Right lobe of liver (tissue), 6 donors: ENCODE data around the gene ACAN. TPM values are rescaled to one million over a fixed set of nuclear protein-coding genes. Genes with fewer than 3 reads are reported as not detected.

Experiments
- ATAC-seq, 4 donors: fragments of 200-7000 bp; cut with Tn5 transposase; one replicate each; pipeline ENCODE4 v1.9.1; 2020; ENCODE audit warnings: mild to moderate bottlenecking in 4 of 4, moderate library complexity in 4 of 4
- DNase-seq, 3 donors: peaks; one replicate each; pipeline ENCODE4 v3.0.0-alpha.2; 2020
- H3K27ac ChIP-seq, 3 donors: fragments of 200-600 bp; one replicate each; pipeline ENCODE4 v1.8.0; 2022
- H3K27me3 ChIP-seq, 2 donors: fragments of 200-600 bp; one replicate each; pipeline ENCODE4 v1.8.0; 2022
- H3K36me3 ChIP-seq, 4 donors: fragments of 200-600 bp; sonication (generic) in 1 of 4; one replicate each; pipeline versions ENCODE4 v1.5.1 to v1.8.0; 2017 to 2022; ENCODE audit warnings: control low read depth in 1 of 4
- H3K4me1 ChIP-seq, 4 donors: fragments of 200-600 bp; sonication (generic) in 1 of 4; one replicate each; pipeline versions ENCODE4 v1.5.1 to v1.8.0; 2017 to 2022; ENCODE audit warnings: control low read depth in 1 of 4
- H3K4me3 ChIP-seq, 3 donors: fragments of 200-600 bp; one replicate each; pipeline ENCODE4 v1.8.0; 2022
- H3K9me3 ChIP-seq, 4 donors: fragments of 200-600 bp; sonication (generic) in 1 of 4; one replicate each; pipeline versions ENCODE4 v1.5.1 to v1.8.0; 2017 to 2022; ENCODE audit warnings: control low read depth in 1 of 4
- CTCF ChIP-seq, 4 donors: fragments of 200-600 bp in 3 of 4; fragments of 450-650 bp in 1 of 4; IDR thresholded peaks; one replicate each; pipeline versions ENCODE4 v1.5.1 to v1.8.0; 2016 to 2022; ENCODE audit warnings: antibody characterized with exemption in 4 of 4, mild to moderate bottlenecking in 2 of 4
- POLR2A ChIP-seq: fragments of 450-650 bp; IDR thresholded peaks from one replicate; pipeline ENCODE4 v1.6.1; 2017; ENCODE audit warnings: antibody characterized with exemption, mild to moderate bottlenecking
- WGBS: methylation state at CpG from one replicate; pipeline ENCODE4 v1.1.6; 2018; ENCODE audit warnings: low coverage, low lambda C conversion rate; ENCODE audit not compliant: insufficient coverage; ENCODE audit errors: missing lambda C conversion rate; 5-methylcytosine and 5-hydroxymethylcytosine counted together
- intact Hi-C, 2 donors: fragments of 100-400 bp; cut with DNase I; formaldehyde crosslinking; loops; one replicate each; pipeline versions ENCODE4 v1.11.2 to v1.14.1; 2022
- total RNA-seq, 6 experiments: library from RNA; depleted of rRNA in 2 of 6; stranded (reverse); fragments of >200 nt in 2 of 6; fragmentation: NEBNext Ultra II Directional in 3 of 6; extraction: Animal tissue kit (Norgen Biotek cat#: 25700) in 3 of 6; gene quantifications; one replicate each; pipeline versions ENCODE4 v1.1.0 to v1.2.4, GENCODE V29; 2016 to 2023
- donor health status: DM: no; HTN: yes; CAD: no.
- donor health status: DM: no; HTN: no; CAD: no.
- donor health status: DM: no; HTN: no; CAD: no.
- donor health status: DM: no; HTN: yes; CAD: no.
- donor health status: DM: no; HTN: yes; CAD: no.

ACAN gene
- total RNA-seq, 6 experiments from 2014 or later, result 0.07 TPM; not detected in 5

GRCh38 chr15:88849376-88850072 lies 46.3 kb downstream of the ACAN start:
- DNase-seq, result no peak
- no peaks in the 10 kb centered on the region for H3K4me1 ChIP-seq
- H3K27ac ChIP-seq, result no peak overlapping the region
- ATAC-seq, result peak in 1 of 4 donors; percentile 18
- intact Hi-C loops, result no loop called here
- H3K4me3 ChIP-seq, result no peak overlapping the region
- H3K36me3 ChIP-seq, result no peaks in the 10 kb centered on the region
- no peak for TF ChIP-seq POLR2A
- TF ChIP-seq CTCF (IDR thresholded peaks at IDR 0.05), result no peak
- H3K27me3 ChIP-seq, result no peaks in the 10 kb centered on the region
- no peaks in the 10 kb centered on the region for H3K9me3 ChIP-seq
- 30% methylated on average over 3 of the region's 22 CpGs for WGBS

GRCh38 chr15:88852476-88852875 lies 49.2 kb downstream of the ACAN start:
- Histone ChIP-seq H3K9me3 (no peaks in the 10 kb centered on the region), H3K36me3 (no peaks in the 10 kb centered on the region), H3K27me3 (no peaks in the 10 kb centered on the region), H3K4me1 (no peaks in the 10 kb centered on the region), H3K27ac (no peak overlapping the region), H3K4me3 (no peak overlapping the region)
- ATAC-seq, result no peak
- no peak for TF ChIP-seq CTCF (IDR thresholded peaks at IDR 0.05)
- TF ChIP-seq POLR2A, result no peak
- no peak for DNase-seq
- intact Hi-C loops, result no loop called here

GRCh38 chr15:88858934-88859333 lies 55.7 kb downstream of the ACAN start:
- H3K27me3 ChIP-seq, result no peaks in the 10 kb centered on the region
- no peaks in the 10 kb centered on the region for H3K36me3 ChIP-seq
- ATAC-seq, result no peak
- no peaks in the 10 kb centered on the region for H3K4me1 ChIP-seq
- WGBS, result 33% methylated on average over 1 of the region's 11 CpGs
- no peak overlapping the region for H3K4me3 ChIP-seq
- H3K9me3 ChIP-seq, result no peaks in the 10 kb centered on the region
- intact Hi-C loops, result no loop called here
- DNase-seq, result peak in 1 of 3 donors; percentile 31
- H3K27ac ChIP-seq, result no peak overlapping the region
- no peak for TF ChIP-seq CTCF (IDR thresholded peaks at IDR 0.05)
- no peak for TF ChIP-seq POLR2A

- ATAC-seq (no peak), DNase-seq (no peak)
- H3K4me1 ChIP-seq, result no peaks in the 10 kb centered on the region
- no peaks in the 10 kb centered on the region for H3K27me3 ChIP-seq
- WGBS, result 59% methylated on average over 7 of the region's 7 CpGs
- intact Hi-C loops, result no loop called here
- no peaks in the 10 kb centered on the region for H3K36me3 ChIP-seq
- H3K27ac ChIP-seq, result no peak overlapping the region
- H3K4me3 ChIP-seq, result no peak overlapping the region
- no peak for TF ChIP-seq CTCF (IDR thresholded peaks at IDR 0.05)
- no peak for TF ChIP-seq POLR2A
- no peaks in the 10 kb centered on the region for H3K9me3 ChIP-seq
Measured at GRCh38 chr15:88859550-88859949, 56.3 kb downstream of the ACAN start.

- intact Hi-C loops, result no loop called here
Measured at GRCh38 chr15:88860212-88860611, 57.0 kb downstream of the ACAN start.

More at GRCh38 chr15:88860212-88860611, 57.0 kb downstream of the ACAN start:
- no peak for ATAC-seq
- TF ChIP-seq POLR2A, result no peak
- no peak for TF ChIP-seq CTCF (IDR thresholded peaks at IDR 0.05)
- no peaks in the 10 kb centered on the region for H3K4me1 ChIP-seq
- no peaks in the 10 kb centered on the region for H3K27me3 ChIP-seq
- H3K9me3 ChIP-seq, result no peaks in the 10 kb centered on the region
- no peak overlapping the region for H3K27ac ChIP-seq
- no peaks in the 10 kb centered on the region for H3K36me3 ChIP-seq
- H3K4me3 ChIP-seq, result no peak overlapping the region
- peak in 1 of 3 donors; percentile 31 for DNase-seq
- WGBS, result 68% methylated on average over 5 of the region's 7 CpGs
